MCF 10A (cell line): ENCODE measurements around the gene HNRNPCL2. TPM values are rescaled to one million over a fixed set of nuclear protein-coding genes. Genes with fewer than 3 reads are reported as not detected.
"Not testable (repeated sequence)": the region's sequence is repeated elsewhere in the genome, so short reads cannot be mapped to it uniquely, and the experiment has no call there.

Source experiments
- Bru-seq: library from RNA; stranded (reverse); fragments of 400-500 nt; gene quantifications from one replicate; lab custom pipeline; 2021; lab: Mats Ljungman, UMichigan
- BruChase-seq, 2 experiments: library from RNA; stranded (reverse); fragments of 400-500 nt; gene quantifications; one replicate each; lab custom pipeline; 2021; lab: Mats Ljungman, UMichigan
- BruUV-seq: library from RNA; stranded (reverse); fragments of 400-500 nt; replicated peaks from 2 replicates; lab custom pipeline; 2021; lab: Mats Ljungman, UMichigan
- CTCF ChIA-PET: fragments of 300-600 bp; sonication (Branson Sonifier 250); formaldehyde crosslinking; extraction: SDS; loops from one replicate; lab custom pipeline; 2021; ENCODE audit warnings: antibody characterized with exemption, inconsistent platforms; lab: Yijun Ruan, JAX
- POLR2A ChIA-PET: fragments of 300-600, 350-650 bp; sonication (Branson Sonifier 250); formaldehyde crosslinking; extraction: SDS; loops from one replicate; lab custom pipeline; 2020; ENCODE audit warnings: antibody characterized with exemption, inconsistent platforms; lab: Yijun Ruan, JAX
- DNase-seq: peaks from one replicate; pipeline ENCODE4 v3.0.0-alpha.2; 2018; ENCODE audit not compliant: unreplicated experiment
- H3K27ac Mint-ChIP-seq: one replicate; pipeline ENCODE4 v1.8.0; 2022; ENCODE audit warnings: mild to moderate bottlenecking, low read depth, mixed read lengths; ENCODE audit not compliant: unreplicated experiment
- H3K27me3 Mint-ChIP-seq: one replicate; pipeline ENCODE4 v1.8.0; 2022; ENCODE audit warnings: mixed read lengths; ENCODE audit not compliant: insufficient read depth, unreplicated experiment
- H3K36me3 Mint-ChIP-seq: one replicate; pipeline ENCODE4 v1.8.0; 2022; ENCODE audit warnings: mild to moderate bottlenecking, moderate library complexity, mixed read lengths; ENCODE audit not compliant: insufficient read depth, unreplicated experiment
- H3K4me1 Mint-ChIP-seq: one replicate; pipeline ENCODE4 v1.8.0; 2022; ENCODE audit warnings: mixed read lengths; ENCODE audit not compliant: insufficient read depth, unreplicated experiment
- H3K4me3 Mint-ChIP-seq: one replicate; pipeline ENCODE4 v1.8.0; 2022; ENCODE audit warnings: mild to moderate bottlenecking, moderate library complexity, mixed read lengths; ENCODE audit not compliant: unreplicated experiment
- H3K9me3 Mint-ChIP-seq: one replicate; pipeline ENCODE4 v1.8.0; 2022; ENCODE audit warnings: mixed read lengths; ENCODE audit not compliant: unreplicated experiment
- intact Hi-C: fragments of 100-400 bp; cut with micrococcal nuclease; formaldehyde crosslinking; loops from 2 replicates; pipeline ENCODE4 v1.14.1; 2022
- long read RNA-seq: library from polyadenylated mRNA; stranded (forward); transcript quantifications from one replicate; pipeline ENCODE4 v2.0.0, GENCODE V29; 2022
- total RNA-seq: library from RNA; stranded (reverse); gene quantifications from 2 replicates; pipeline ENCODE4 v1.2.3, GENCODE V29; 2022

HNRNPCL2 gene
- total RNA-seq (not detected in 2 replicates), Bru-seq, nascent RNA (not detected), BruChase-seq, experiment 1, labeled RNA remaining after a 6-hour chase (not detected), BruChase-seq, experiment 2, labeled RNA remaining after a 2-hour chase (percentile 15 among the genes with signal in this experiment)
- long read RNA-seq = 0 reads

- H3K9me3 Mint-ChIP-seq, H3K4me3 Mint-ChIP-seq, BruUV-seq, H3K27ac Mint-ChIP-seq, H3K36me3 Mint-ChIP-seq, DNase-seq, intact Hi-C loops, POLR2A ChIA-PET, H3K4me1 Mint-ChIP-seq, CTCF ChIA-PET: not testable (repeated sequence)
- peaks cover 72% of the 10 kb centered on the region for H3K27me3 Mint-ChIP-seq
These were observed at the start of gene HNRNPCL2 for GRCh38 chr1:13116754-13117153. HNRNPCL2 (minus strand) TSS chr1:13116854; CDS start chr1:13116400, 454 bp downstream.

GRCh38 chr1:13165531-13165930 lies 48.9 kb upstream of the HNRNPCL2 start, which contains the start of gene HNRNPCL4:
HNRNPCL4 (minus strand) TSS chr1:13165631; CDS start chr1:13165467, 164 bp downstream.
- H3K4me3 Mint-ChIP-seq, H3K4me1 Mint-ChIP-seq, H3K36me3 Mint-ChIP-seq, H3K9me3 Mint-ChIP-seq, CTCF ChIA-PET, intact Hi-C loops, DNase-seq, H3K27ac Mint-ChIP-seq, H3K27me3 Mint-ChIP-seq, BruUV-seq, POLR2A ChIA-PET: not testable (repeated sequence)

- H3K36me3 Mint-ChIP-seq, H3K4me1 Mint-ChIP-seq, H3K27me3 Mint-ChIP-seq, H3K27ac Mint-ChIP-seq, H3K9me3 Mint-ChIP-seq, DNase-seq, H3K4me3 Mint-ChIP-seq, POLR2A ChIA-PET, BruUV-seq, CTCF ChIA-PET, intact Hi-C loops: not testable (repeated sequence)
These were observed 39.3 kb upstream of the HNRNPCL2 start, which contains the start of gene PRAMEF26 for GRCh38 chr1:13155909-13156308. PRAMEF26 (minus strand) TSS chr1:13156009; CDS start chr1:13153095, 2,914 bp downstream.

GRCh38 chr1:13070474-13070873 lies 46.2 kb downstream of the HNRNPCL2 start, which contains the start of gene PRAMEF25:
PRAMEF25 (plus strand) TSS chr1:13070774; CDS start chr1:13073694, 2,920 bp downstream.
- intact Hi-C loops, H3K27ac Mint-ChIP-seq, H3K4me3 Mint-ChIP-seq, DNase-seq, POLR2A ChIA-PET, H3K9me3 Mint-ChIP-seq, BruUV-seq, CTCF ChIA-PET, H3K27me3 Mint-ChIP-seq, H3K36me3 Mint-ChIP-seq, H3K4me1 Mint-ChIP-seq: not testable (repeated sequence)

Other genes with a start within 250 kb of the HNRNPCL2 start
- not detected in 2 replicates for gene PRAMEF4, start 230.7 kb downstream of the HNRNPCL2 start, total RNA-seq
- gene PRAMEF10, start 218.6 kb downstream of the HNRNPCL2 start, total RNA-seq = not detected in 2 replicates
- not detected in 2 replicates for gene PRAMEF7, start 200.2 kb downstream of the HNRNPCL2 start, total RNA-seq
- not detected in 2 replicates for gene PRAMEF6, start 169.3 kb downstream of the HNRNPCL2 start, total RNA-seq
- not detected in 2 replicates for gene PRAMEF27, start 60.3 kb downstream of the HNRNPCL2 start, total RNA-seq
- not detected in 2 replicates for gene HNRNPCL3, start 56.1 kb downstream of the HNRNPCL2 start, total RNA-seq
- gene PRAMEF25, start 46.1 kb downstream of the HNRNPCL2 start, total RNA-seq = not detected in 2 replicates
- gene PRAMEF26, start 39.2 kb upstream of the HNRNPCL2 start, total RNA-seq = not detected in 2 replicates
- not detected in 2 replicates for gene HNRNPCL4, start 48.8 kb upstream of the HNRNPCL2 start, total RNA-seq
- not detected in 2 replicates for gene PRAMEF9, start 55.0 kb upstream of the HNRNPCL2 start, total RNA-seq
- gene PRAMEF13, start 84.6 kb upstream of the HNRNPCL2 start, total RNA-seq = not detected in 2 replicates
- not detected in 2 replicates for gene PRAMEF18, start 109.3 kb upstream of the HNRNPCL2 start, total RNA-seq
- not detected in 2 replicates for gene PRAMEF5, start 137.3 kb upstream of the HNRNPCL2 start, total RNA-seq
- not detected in 2 replicates for gene PRAMEF8, start 168.3 kb upstream of the HNRNPCL2 start, total RNA-seq
- gene PRAMEF33, start 186.7 kb upstream of the HNRNPCL2 start, total RNA-seq = not detected in 2 replicates
- gene PRAMEF15, start 198.7 kb upstream of the HNRNPCL2 start, total RNA-seq = not detected in 2 replicates
- not detected in 2 replicates for gene PRAMEF14, start 230.3 kb upstream of the HNRNPCL2 start, total RNA-seq